ENCODE results near the gene SLFN11.
A peak's percentile ranks its signal among the peaks of the same experiment; 100 is the strongest.

SLFN11 gene

GRCh38 chr17:35377068-35377467 is 3.6 kb upstream of the SLFN11 start:
- peaks cover 70% of the 10 kb centered on the region for H3K27me3 Mint-ChIP-seq (ENCODE audit: low read depth, poor library complexity)

GRCh38 chr17:35376245-35376644 is 2.8 kb upstream of the SLFN11 start:
- TF ChIP-seq CTCF (IDR thresholded peaks at IDR 0.05), result no peak
- no peaks in the 10 kb centered on the region for H3K36me3 Mint-ChIP-seq (ENCODE audit: low read depth)
- H3K27me3 Mint-ChIP-seq (ENCODE audit: low read depth, poor library complexity), result peaks cover 79% of the 10 kb centered on the region
- H3K27ac Mint-ChIP-seq, result no peak overlapping the region
- no peak for DNase-seq
- H3K4me1 Mint-ChIP-seq, result peaks cover 10% of the 10 kb centered on the region
- H3K4me3 Mint-ChIP-seq, result no peak overlapping the region
- H3K9me3 Mint-ChIP-seq, result peaks cover 19% of the 10 kb centered on the region

More at GRCh38 chr17:35377068-35377467, 3.6 kb upstream of the SLFN11 start:
- H3K4me1 Mint-ChIP-seq, result peaks cover 10% of the 10 kb centered on the region
- DNase-seq, result no peak
- H3K4me3 Mint-ChIP-seq, result no peak overlapping the region
- no peak overlapping the region for H3K27ac Mint-ChIP-seq
- TF ChIP-seq CTCF (IDR thresholded peaks at IDR 0.05), result no peak
- H3K36me3 Mint-ChIP-seq (ENCODE audit: low read depth), result no peaks in the 10 kb centered on the region
- peaks cover 19% of the 10 kb centered on the region for H3K9me3 Mint-ChIP-seq

GRCh38 chr17:35374766-35375344 is 1.4 kb upstream of the SLFN11 start:
- peaks cover 93% of the 10 kb centered on the region for H3K27me3 Mint-ChIP-seq (ENCODE audit: low read depth, poor library complexity)
- peaks cover 10% of the 10 kb centered on the region for H3K4me1 Mint-ChIP-seq
- no peak for TF ChIP-seq CTCF (IDR thresholded peaks at IDR 0.05)
- no peak overlapping the region for H3K4me3 Mint-ChIP-seq
- peaks cover 24% of the 10 kb centered on the region for H3K9me3 Mint-ChIP-seq
- no peak overlapping the region for H3K27ac Mint-ChIP-seq
- H3K36me3 Mint-ChIP-seq (ENCODE audit: low read depth), result no peaks in the 10 kb centered on the region
- DNase-seq, result no peak

- H3K27ac Mint-ChIP-seq, result no peak overlapping the region
- H3K9me3 Mint-ChIP-seq, result peaks cover 29% of the 10 kb centered on the region
- H3K4me1 Mint-ChIP-seq, result peaks cover 10% of the 10 kb centered on the region
- H3K27me3 Mint-ChIP-seq (ENCODE audit: low read depth, poor library complexity), result peaks cover 97% of the 10 kb centered on the region
- no peaks in the 10 kb centered on the region for H3K36me3 Mint-ChIP-seq (ENCODE audit: low read depth)
- no peak for TF ChIP-seq CTCF (IDR thresholded peaks at IDR 0.05)
- DNase-seq, result peak; percentile 51
- H3K4me3 Mint-ChIP-seq, result peak overlapping the region; percentile 78
Measured at GRCh38 chr17:35373984-35374765, 754 bp upstream of the SLFN11 start.

- DNase-seq, result peak; percentile 18
- Mint-ChIP-seq H3K4me1 (peaks cover 10% of the 10 kb centered on the region), H3K27ac (no peak overlapping the region), H3K4me3 (peak overlapping the region; percentile 78), H3K9me3 (peaks cover 29% of the 10 kb centered on the region), H3K36me3 (ENCODE audit: low read depth) (no peaks in the 10 kb centered on the region), H3K27me3 (ENCODE audit: low read depth, poor library complexity) (peaks cover 99% of the 10 kb centered on the region)
- TF ChIP-seq CTCF (IDR thresholded peaks at IDR 0.05), result no peak
Measured at GRCh38 chr17:35372846-35373533, 431 bp downstream of the SLFN11 start.
